Upper lobe of left lung (tissue), 4 donors: ENCODE results near the gene LZTS2.

Source experiments
- CTCF ChIP-seq, 6 experiments: fragments of 450-650 bp in 4 of 6; fragments of 200-600 bp in 2 of 6; sonication (generic) in 2 of 6; IDR thresholded peaks; one replicate each; pipeline ENCODE4 v1.5.1; 2016 to 2019; ENCODE audit warnings: antibody characterized with exemption in 6 of 6
- EP300 ChIP-seq, 4 donors: sonication (generic); formaldehyde crosslinking; IDR thresholded peaks; one replicate each; pipeline ENCODE4 v1.5.1; 2017; ENCODE audit warnings: antibody characterized with exemption in 4 of 4, control low read depth in 2 of 4
- POLR2A ChIP-seq, 4 donors: fragments of 450-650 bp; IDR thresholded peaks; one replicate each; pipeline ENCODE4 v1.5.1; 2016 to 2017; ENCODE audit warnings: antibody characterized with exemption in 4 of 4, mild to moderate bottlenecking in 2 of 4
- POLR2AphosphoS5 ChIP-seq, 2 donors: sonication (generic); formaldehyde crosslinking; IDR thresholded peaks; one replicate each; pipeline ENCODE4 v1.5.1; 2017; ENCODE audit warnings: antibody characterized with exemption in 2 of 2

DNA sequence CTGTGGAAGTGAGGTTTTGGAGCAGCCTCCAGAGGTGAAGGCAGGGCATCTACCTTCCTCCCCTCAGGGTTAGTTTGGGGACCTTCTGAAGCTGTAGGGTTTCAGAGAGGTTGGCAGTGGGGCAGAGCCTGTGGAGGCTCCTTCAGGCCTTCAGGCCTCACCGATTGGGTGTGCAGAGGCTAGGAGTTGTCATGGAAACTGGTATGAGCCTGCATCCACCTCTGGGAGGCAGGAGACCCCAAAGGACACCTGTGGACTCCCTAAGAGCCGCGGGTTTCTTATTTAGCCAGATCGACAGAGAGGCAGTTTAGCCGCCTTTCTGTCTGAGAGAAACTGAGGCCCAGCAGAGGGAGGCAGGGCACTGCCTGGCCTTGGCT, 2.0 kb downstream of the LZTS2 start:
- TF ChIP-seq CTCF (IDR thresholded peaks at IDR 0.05), result no peak
- TF ChIP-seq EP300 (IDR thresholded peaks at IDR 0.05), result no peak
- no peak for TF ChIP-seq POLR2A (IDR thresholded peaks at IDR 0.05)
- TF ChIP-seq POLR2AphosphoS5 (IDR thresholded peaks at IDR 0.05), result no peak
